ENCODE data around the gene AK1. TPM values are rescaled to one million over a fixed set of nuclear protein-coding genes. Genes with fewer than 3 reads are reported as not detected.

Gene AK1
- total and polyA plus RNA-seq, 9 of the 15 experiments (the other 6 are each of a cell fraction or from before 2014, with no cell fraction given), result 10.1 to 71.8 (median 39.0) TPM

GRCh38 chr9:127898433-127899127 is 21.1 kb upstream of the AK1 start (continued):
- TF ChIP-seq, protein P1, sequence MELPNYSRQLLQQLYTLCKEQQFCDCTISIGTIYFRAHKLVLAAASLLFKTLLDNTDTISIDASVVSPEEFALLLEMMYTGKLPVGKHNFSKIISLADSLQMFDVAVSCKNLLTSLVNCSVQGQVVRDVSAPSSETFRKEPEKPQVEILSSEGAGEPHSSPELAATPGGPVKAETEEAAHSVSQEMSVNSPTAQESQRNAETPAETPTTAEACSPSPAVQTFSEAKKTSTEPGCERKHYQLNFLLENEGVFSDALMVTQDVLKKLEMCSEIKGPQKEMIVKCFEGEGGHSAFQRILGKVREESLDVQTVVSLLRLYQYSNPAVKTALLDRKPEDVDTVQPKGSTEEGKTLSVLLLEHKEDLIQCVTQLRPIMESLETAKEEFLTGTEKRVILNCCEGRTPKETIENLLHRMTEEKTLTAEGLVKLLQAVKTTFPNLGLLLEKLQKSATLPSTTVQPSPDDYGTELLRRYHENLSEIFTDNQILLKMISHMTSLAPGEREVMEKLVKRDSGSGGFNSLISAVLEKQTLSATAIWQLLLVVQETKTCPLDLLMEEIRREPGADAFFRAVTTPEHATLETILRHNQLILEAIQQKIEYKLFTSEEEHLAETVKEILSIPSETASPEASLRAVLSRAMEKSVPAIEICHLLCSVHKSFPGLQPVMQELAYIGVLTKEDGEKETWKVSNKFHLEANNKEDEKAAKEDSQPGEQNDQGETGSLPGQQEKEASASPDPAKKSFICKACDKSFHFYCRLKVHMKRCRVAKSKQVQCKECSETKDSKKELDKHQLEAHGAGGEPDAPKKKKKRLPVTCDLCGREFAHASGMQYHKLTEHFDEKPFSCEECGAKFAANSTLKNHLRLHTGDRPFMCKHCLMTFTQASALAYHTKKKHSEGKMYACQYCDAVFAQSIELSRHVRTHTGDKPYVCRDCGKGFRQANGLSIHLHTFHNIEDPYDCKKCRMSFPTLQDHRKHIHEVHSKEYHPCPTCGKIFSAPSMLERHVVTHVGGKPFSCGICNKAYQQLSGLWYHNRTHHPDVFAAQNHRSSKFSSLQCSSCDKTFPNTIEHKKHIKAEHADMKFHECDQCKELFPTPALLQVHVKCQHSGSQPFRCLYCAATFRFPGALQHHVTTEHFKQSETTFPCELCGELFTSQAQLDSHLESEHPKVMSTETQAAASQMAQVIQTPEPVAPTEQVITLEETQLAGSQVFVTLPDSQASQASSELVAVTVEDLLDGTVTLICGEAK (IDR thresholded peaks at IDR 0.05), result no peak
- TF ChIP-seq, protein P1 (CRISPR knock-in tag; IDR thresholded peaks at IDR 0.05), result no peak
- TF ChIP-seq, protein P2, sequence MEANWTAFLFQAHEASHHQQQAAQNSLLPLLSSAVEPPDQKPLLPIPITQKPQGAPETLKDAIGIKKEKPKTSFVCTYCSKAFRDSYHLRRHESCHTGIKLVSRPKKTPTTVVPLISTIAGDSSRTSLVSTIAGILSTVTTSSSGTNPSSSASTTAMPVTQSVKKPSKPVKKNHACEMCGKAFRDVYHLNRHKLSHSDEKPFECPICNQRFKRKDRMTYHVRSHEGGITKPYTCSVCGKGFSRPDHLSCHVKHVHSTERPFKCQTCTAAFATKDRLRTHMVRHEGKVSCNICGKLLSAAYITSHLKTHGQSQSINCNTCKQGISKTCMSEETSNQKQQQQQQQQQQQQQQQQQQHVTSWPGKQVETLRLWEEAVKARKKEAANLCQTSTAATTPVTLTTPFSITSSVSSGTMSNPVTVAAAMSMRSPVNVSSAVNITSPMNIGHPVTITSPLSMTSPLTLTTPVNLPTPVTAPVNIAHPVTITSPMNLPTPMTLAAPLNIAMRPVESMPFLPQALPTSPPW (CRISPR knock-in tag; IDR thresholded peaks at IDR 0.05), result no peak
- TF ChIP-seq TAF1 (IDR thresholded peaks at IDR 0.05; ENCODE audit: control insufficient read depth, extremely low read depth, insufficient read depth, low read length, severe bottlenecking) (no peak), ZNF561 (CRISPR knock-in tag; conservative IDR thresholded peaks at IDR 0.05) (no peak), ZNF644 (tag; IDR thresholded peaks at IDR 0.05; ENCODE audit: low read depth) (no peak), ZNF384 (IDR thresholded peaks at IDR 0.05; ENCODE audit: low read depth, low read length) (no peak), POLR2AphosphoS2 (IDR thresholded peaks at IDR 0.05; ENCODE audit: low read length) (no peak), HNRNPH1 (optimal IDR thresholded peaks at IDR 0.05; ENCODE audit: low read depth, low read length) (no peak)
- TF ChIP-seq, protein P3, sequence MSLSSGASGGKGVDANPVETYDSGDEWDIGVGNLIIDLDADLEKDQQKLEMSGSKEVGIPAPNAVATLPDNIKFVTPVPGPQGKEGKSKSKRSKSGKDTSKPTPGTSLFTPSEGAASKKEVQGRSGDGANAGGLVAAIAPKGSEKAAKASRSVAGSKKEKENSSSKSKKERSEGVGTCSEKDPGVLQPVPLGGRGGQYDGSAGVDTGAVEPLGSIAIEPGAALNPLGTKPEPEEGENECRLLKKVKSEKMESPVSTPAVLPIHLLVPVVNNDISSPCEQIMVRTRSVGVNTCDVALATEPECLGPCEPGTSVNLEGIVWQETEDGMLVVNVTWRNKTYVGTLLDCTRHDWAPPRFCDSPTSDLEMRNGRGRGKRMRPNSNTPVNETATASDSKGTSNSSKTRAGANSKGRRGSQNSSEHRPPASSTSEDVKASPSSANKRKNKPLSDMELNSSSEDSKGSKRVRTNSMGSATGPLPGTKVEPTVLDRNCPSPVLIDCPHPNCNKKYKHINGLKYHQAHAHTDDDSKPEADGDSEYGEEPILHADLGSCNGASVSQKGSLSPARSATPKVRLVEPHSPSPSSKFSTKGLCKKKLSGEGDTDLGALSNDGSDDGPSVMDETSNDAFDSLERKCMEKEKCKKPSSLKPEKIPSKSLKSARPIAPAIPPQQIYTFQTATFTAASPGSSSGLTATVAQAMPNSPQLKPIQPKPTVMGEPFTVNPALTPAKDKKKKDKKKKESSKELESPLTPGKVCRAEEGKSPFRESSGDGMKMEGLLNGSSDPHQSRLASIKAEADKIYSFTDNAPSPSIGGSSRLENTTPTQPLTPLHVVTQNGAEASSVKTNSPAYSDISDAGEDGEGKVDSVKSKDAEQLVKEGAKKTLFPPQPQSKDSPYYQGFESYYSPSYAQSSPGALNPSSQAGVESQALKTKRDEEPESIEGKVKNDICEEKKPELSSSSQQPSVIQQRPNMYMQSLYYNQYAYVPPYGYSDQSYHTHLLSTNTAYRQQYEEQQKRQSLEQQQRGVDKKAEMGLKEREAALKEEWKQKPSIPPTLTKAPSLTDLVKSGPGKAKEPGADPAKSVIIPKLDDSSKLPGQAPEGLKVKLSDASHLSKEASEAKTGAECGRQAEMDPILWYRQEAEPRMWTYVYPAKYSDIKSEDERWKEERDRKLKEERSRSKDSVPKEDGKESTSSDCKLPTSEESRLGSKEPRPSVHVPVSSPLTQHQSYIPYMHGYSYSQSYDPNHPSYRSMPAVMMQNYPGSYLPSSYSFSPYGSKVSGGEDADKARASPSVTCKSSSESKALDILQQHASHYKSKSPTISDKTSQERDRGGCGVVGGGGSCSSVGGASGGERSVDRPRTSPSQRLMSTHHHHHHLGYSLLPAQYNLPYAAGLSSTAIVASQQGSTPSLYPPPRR (CRISPR knock-in tag; IDR thresholded peaks at IDR 0.05; ENCODE audit: borderline replicate concordance), result no peak
